GM19240 (cell line): Measurements from ENCODE around the gene F12.

Source experiments
- DNase-seq: peaks from one replicate; pipeline ENCODE4 v3.0.0; 2011; ENCODE audit warnings: low spot score; ENCODE audit not compliant: insufficient read length

Gene F12

GRCh38 chr5:177446200-177447065, 37.1 kb upstream of the F12 start, which contains the start of gene PRR7:
TSS of gene PRR7 (plus strand) at chr5:177446814. CDS start at chr5:177455068, 8,254 bp downstream.
- peak; percentile 90 for DNase-seq

GRCh38 chr5:177445917-177446199, 36.5 kb upstream of the F12 start:
- DNase-seq: no peak

GRCh38 chr5:177445052-177445916, 35.9 kb upstream of the F12 start:
- no peak for DNase-seq

- DNase-seq: no peak
Observed at GRCh38 chr5:177444106-177445051, 35.0 kb upstream of the F12 start.

- no peak for DNase-seq
Observed at GRCh38 chr5:177443144-177443983, 34.0 kb upstream of the F12 start.

- no peak for DNase-seq
Observed at GRCh38 chr5:177442066-177442826, 32.9 kb upstream of the F12 start.

GRCh38 chr5:177440990-177441780, 31.8 kb upstream of the F12 start:
- no peak for DNase-seq

- DNase-seq: no peak
Observed at GRCh38 chr5:177440211-177440989, 31.0 kb upstream of the F12 start.

GRCh38 chr5:177439518-177440053, 30.2 kb upstream of the F12 start:
- no peak for DNase-seq

- no peak for DNase-seq
Observed at GRCh38 chr5:177438468-177438867, 29.1 kb upstream of the F12 start.

- no peak for DNase-seq
Observed at GRCh38 chr5:177437623-177438022, 28.3 kb upstream of the F12 start.

- DNase-seq: no peak
Observed at GRCh38 chr5:177435847-177436536, 26.6 kb upstream of the F12 start.

- no peak for DNase-seq
Observed at GRCh38 chr5:177434942-177435738, 25.8 kb upstream of the F12 start.

GRCh38 chr5:177434437-177434836, 25.1 kb upstream of the F12 start:
- no peak for DNase-seq

GRCh38 chr5:177433658-177434217, 24.4 kb upstream of the F12 start:
- DNase-seq: no peak
